GM23338 (cell line): ENCODE measurements around the gene SYT6. TPM values are rescaled to one million over a fixed set of nuclear protein-coding genes. Genes with fewer than 3 reads are reported as not detected.

Source experiments
- ATAC-seq: fragments of 200-7000 bp; cut with Tn5 transposase; 3 replicates; pipeline ENCODE4 v1.9.1; 2020
- DNase-seq: peaks from one replicate; pipeline ENCODE4 v3.0.0-alpha.2; 2015; ENCODE audit warnings: low spot score
- H2AFZ ChIP-seq: fragments of 200-600 bp; sonication (generic); 2 replicates; pipeline ENCODE4 v1.8.0; 2016; ENCODE audit warnings: antibody characterized with exemption, mild to moderate bottlenecking, moderate library complexity
- H3F3A ChIP-seq: fragments of 200-600 bp; sonication (generic); replicated peaks from 2 replicates; pipeline ENCODE4 v1.8.0; 2017; ENCODE audit warnings: antibody characterized with exemption, mixed run types, low read depth
- H3K27ac ChIP-seq: fragments of 200-600 bp; sonication (generic); 2 replicates; pipeline ENCODE4 v1.6.1; 2016; ENCODE audit warnings: low read depth
- H3K27me3 ChIP-seq: fragments of 200-600 bp; sonication (generic); 2 replicates; pipeline ENCODE4 v1.8.0; 2016; ENCODE audit warnings: mild to moderate bottlenecking, mixed run types, moderate library complexity; ENCODE audit not compliant: insufficient read depth
- H3K36me3 ChIP-seq: fragments of 200-600 bp; sonication (generic); 2 replicates; pipeline ENCODE4 v1.8.0; 2016; ENCODE audit warnings: mild to moderate bottlenecking; ENCODE audit not compliant: insufficient read depth
- H3K4me1 ChIP-seq: fragments of 200-600 bp; sonication (generic); 2 replicates; pipeline ENCODE4 v1.8.0; 2016; ENCODE audit warnings: mild to moderate bottlenecking, moderate library complexity; ENCODE audit not compliant: insufficient read depth
- H3K4me2 ChIP-seq: fragments of 200-600 bp; sonication (generic); 2 replicates; pipeline ENCODE4 v1.7.1; 2017; ENCODE audit warnings: mixed run types
- H3K4me3 ChIP-seq: fragments of 200-600 bp; sonication (generic); 2 replicates; pipeline ENCODE4 v1.6.1; 2016; ENCODE audit warnings: mixed run types
- H3K79me2 ChIP-seq: fragments of 200-600 bp; sonication (generic); replicated peaks from 2 replicates; pipeline ENCODE4 v1.8.0; 2017; ENCODE audit warnings: mild to moderate bottlenecking; ENCODE audit not compliant: insufficient read depth
- H3K9me2 ChIP-seq: fragments of 200-600 bp; sonication (generic); 2 replicates; pipeline ENCODE4 v1.8.0; 2017; ENCODE audit not compliant: insufficient read depth
- H4K20me1 ChIP-seq: fragments of 200-600 bp; sonication (generic); replicated peaks from 2 replicates; pipeline ENCODE4 v1.8.0; 2017; ENCODE audit warnings: mild to moderate bottlenecking; ENCODE audit not compliant: insufficient read depth
- H3K27ac Mint-ChIP-seq: 2 replicates; pipeline ENCODE4 v1.8.0; 2020; ENCODE audit warnings: inconsistent platforms, mild to moderate bottlenecking, moderate library complexity, mixed read lengths
- H3K27me3 Mint-ChIP-seq: 3 replicates; pipeline ENCODE4 v1.8.0; 2022; ENCODE audit warnings: low read depth, mild to moderate bottlenecking, moderate library complexity, mixed read lengths, inconsistent platforms; ENCODE audit not compliant: insufficient read depth, poor library complexity
- H3K36me3 Mint-ChIP-seq: 3 replicates; pipeline ENCODE4 v1.8.0; 2021; ENCODE audit warnings: low read depth, mild to moderate bottlenecking, inconsistent platforms, moderate library complexity, mixed read lengths
- H3K4me1 Mint-ChIP-seq: 3 replicates; pipeline ENCODE4 v1.8.0; 2020; ENCODE audit warnings: mild to moderate bottlenecking, inconsistent platforms, mixed read lengths
- H3K4me3 Mint-ChIP-seq: 3 replicates; pipeline ENCODE4 v1.8.0; 2021; ENCODE audit warnings: moderate library complexity, mild to moderate bottlenecking, inconsistent platforms, mixed read lengths
- H3K9me3 Mint-ChIP-seq: 3 replicates; pipeline ENCODE4 v1.8.0; 2020; ENCODE audit warnings: moderate library complexity, mild to moderate bottlenecking, inconsistent platforms, mixed read lengths
- CREB1 ChIP-seq: fragments of 250-450 bp; sonication (Bioruptor Pico); IDR thresholded peaks from 2 replicates; pipeline ENCODE4 v1.5.0; 2020; ENCODE audit warnings: low read depth, mild to moderate bottlenecking, moderate library complexity
- CTCF ChIP-seq, 2 experiments: fragments of 200-600 bp in 1 of 2; sonication (generic) in 1 of 2; conservative IDR thresholded peaks; 2 replicates each; pipeline versions ENCODE4 v1.5.1 to v1.6.1; 2016 to 2017; ENCODE audit warnings: antibody characterized with exemption in 2 of 2, low read depth in 2 of 2, mild to moderate bottlenecking in 2 of 2, moderate library complexity in 1 of 2
- EZH2 ChIP-seq: fragments of 200-600 bp; sonication (generic); IDR thresholded peaks from one replicate; pipeline ENCODE4 v1.8.0; 2017; ENCODE audit warnings: antibody characterized with exemption, mild to moderate bottlenecking, low read depth; ENCODE audit not compliant: unreplicated experiment
- EZH2phosphoT487 ChIP-seq: fragments of 200-600 bp; sonication (generic); IDR thresholded peaks from one replicate; pipeline ENCODE4 v1.8.1; 2018; ENCODE audit warnings: antibody characterized with exemption; ENCODE audit not compliant: unreplicated experiment
- NANOG ChIP-seq: IDR thresholded peaks from 2 replicates; pipeline ENCODE4 v1.6.1; 2016; ENCODE audit warnings: antibody characterized with exemption, borderline replicate concordance
- POLR2AphosphoS5 ChIP-seq: IDR thresholded peaks from 2 replicates; pipeline ENCODE4 v1.6.1; 2016; ENCODE audit warnings: antibody characterized with exemption, low read depth
- REST ChIP-seq: IDR thresholded peaks from one replicate; pipeline ENCODE4 v1.6.1; 2018; ENCODE audit warnings: antibody characterized with exemption; ENCODE audit not compliant: unreplicated experiment
- STAT1 ChIP-seq: IDR thresholded peaks from one replicate; pipeline ENCODE4 v1.6.1; 2016; ENCODE audit warnings: antibody characterized with exemption; ENCODE audit not compliant: unreplicated experiment
- ZNF114 ChIP-seq: fragments of 250-450 bp; sonication (Bioruptor Pico); IDR thresholded peaks from 2 replicates; pipeline ENCODE4 v1.5.0; 2020; ENCODE audit warnings: mild to moderate bottlenecking, moderate library complexity
- ZNF331 ChIP-seq: fragments of 250-450 bp; sonication (Bioruptor Pico); IDR thresholded peaks from 2 replicates; pipeline ENCODE4 v1.5.0; 2020; ENCODE audit warnings: low read depth, mild to moderate bottlenecking, moderate library complexity
- polyA plus RNA-seq: library from polyadenylated mRNA; unstranded; fragments of >200 nt; fragmentation: Nextera tagmentation; extraction: Ambion mirVana; gene quantifications from 2 replicates; pipeline ENCODE4 v1.2.1, GENCODE V29; 2016
- total RNA-seq: library from RNA; depleted of rRNA; stranded (reverse); fragments of >200 nt; shearing (Covaris generic); gene quantifications from 2 replicates; pipeline ENCODE4 v1.2.3, GENCODE V29; 2014

The SYT6 gene
- total and polyA plus RNA-seq, 2 experiments from 2014 or later = 31.2 to 42.6 TPM

GRCh38 chr1:114112775-114113174 lies 40.9 kb downstream of the SYT6 start:
- Histone ChIP-seq H3K4me2 (no peak overlapping the region), H3K79me2 (no peaks in the 10 kb centered on the region), H3F3A (0 out of 2 replicates have a peak, but pooled peaks cover 9% of the 10 kb centered on the region), H3K27ac (no peak overlapping the region), H4K20me1 (no peaks in the 10 kb centered on the region; the same call in 1 of the 2 replicates), H3K27me3 (no peaks in the 10 kb centered on the region), H3K36me3 (peaks cover 20% of the 10 kb centered on the region), H3K4me3 (no peak overlapping the region), H3K9me2 (peaks cover 21% of the 10 kb centered on the region; the same call in 1 of the 2 replicates), H3K4me1 (peaks cover 20% of the 10 kb centered on the region), H2AFZ (no peak overlapping the region)
- H3K4me3 Mint-ChIP-seq = no peak overlapping the region
- peaks cover 37% of the 10 kb centered on the region for H3K27me3 Mint-ChIP-seq
- DNase-seq (no peak), ATAC-seq (no peak)
- TF ChIP-seq ZNF331 (CRISPR knock-in tag) (no peak), STAT1 (no peak), EZH2phosphoT487 (no peak), ZNF114 (CRISPR knock-in tag) (no peak), POLR2AphosphoS5 (no peak), REST (no peak), CREB1 (CRISPR knock-in tag) (no peak)
- peaks cover 36% of the 10 kb centered on the region for H3K4me1 Mint-ChIP-seq
- no peak overlapping the region for H3K27ac Mint-ChIP-seq
- no peaks in the 10 kb centered on the region; the same call in 2 of the 3 replicates for H3K9me3 Mint-ChIP-seq
- H3K36me3 Mint-ChIP-seq = peaks cover 70% of the 10 kb centered on the region

- H3K27me3 ChIP-seq = no peaks in the 10 kb centered on the region
- H2AFZ ChIP-seq = no peak overlapping the region
- no peaks in the 10 kb centered on the region; the same call in 1 of the 2 replicates for H4K20me1 ChIP-seq
- peaks cover 65% of the 10 kb centered on the region for H3K36me3 Mint-ChIP-seq
- no peak overlapping the region for H3K4me2 ChIP-seq
- peaks cover 29% of the 10 kb centered on the region for H3K27me3 Mint-ChIP-seq
- no peaks in the 10 kb centered on the region for H3K79me2 ChIP-seq
- DNase-seq (no peak), ATAC-seq (no peak)
- peaks cover 15% of the 10 kb centered on the region for H3K4me1 ChIP-seq
- no peaks in the 10 kb centered on the region; the same call in 2 of the 3 replicates for H3K9me3 Mint-ChIP-seq
- peaks cover 14% of the 10 kb centered on the region for H3K36me3 ChIP-seq
- H3F3A ChIP-seq = 0 out of 2 replicates have a peak, but pooled peaks cover 8% of the 10 kb centered on the region
- peaks cover 34% of the 10 kb centered on the region for H3K4me1 Mint-ChIP-seq
- H3K27ac ChIP-seq = no peak overlapping the region
- no peak overlapping the region for H3K27ac Mint-ChIP-seq
- H3K4me3 Mint-ChIP-seq = no peak overlapping the region
- no peak overlapping the region for H3K4me3 ChIP-seq
- peaks cover 20% of the 10 kb centered on the region; the same call in 1 of the 2 replicates for H3K9me2 ChIP-seq
- TF ChIP-seq ZNF114 (CRISPR knock-in tag) (no peak), CREB1 (CRISPR knock-in tag) (no peak), EZH2 (no peak), EZH2phosphoT487 (no peak), REST (no peak), CTCF (conservative IDR thresholded peaks at IDR 0.05; ENCODE audit: low read depth in 2 of 2) (no peak), STAT1 (no peak), NANOG (no peak), POLR2AphosphoS5 (no peak), ZNF331 (CRISPR knock-in tag) (no peak)
Measured at GRCh38 chr1:114111731-114112641, 41.7 kb downstream of the SYT6 start.
